LHCN-M2 (cell line): Measurements from ENCODE around the gene MAP2K3. TPM values are rescaled to one million over a fixed set of nuclear protein-coding genes. Genes with fewer than 3 reads are reported as not detected.

Source experiments
- total RNA-seq: library from RNA; depleted of rRNA; stranded (reverse); fragments of >200 nt; gene quantifications from 2 replicates; pipeline ENCODE4 v1.2.3, GENCODE V29; 2014; rRNA removed

Gene MAP2K3
- total RNA-seq, 1 experiment from 2014 or later = 28.8 TPM

Other genes starting within 250 kb of the MAP2K3 start
- gene USP22, start 241.7 kb upstream of the MAP2K3 start, total RNA-seq = 247 and 267 TPM in 2 replicates
- 16.8 and 17.6 TPM in 2 replicates for gene DHRS7B, start 157.7 kb upstream of the MAP2K3 start, total RNA-seq
- 23.4 and 26.2 TPM in 2 replicates for gene TMEM11, start 70.5 kb upstream of the MAP2K3 start, total RNA-seq
- gene NATD1, start 31.3 kb upstream of the MAP2K3 start, total RNA-seq = 2.3 and 4.3 TPM in 2 replicates
- gene KCNJ12, start 91.6 kb downstream of the MAP2K3 start, total RNA-seq = 0.64 and 0.98 TPM in 2 replicates